T-cell (primary cell): ENCODE measurements around the gene SAMD14. TPM values are rescaled to one million over a fixed set of nuclear protein-coding genes. Genes with fewer than 3 reads are reported as not detected.

Experiments used
- ATAC-seq, 4 experiments: fragments of 200-7000 bp in 3 of 4; fragments of 150-1000 bp in 1 of 4; cut with Tn5 transposase; replicated peaks in 1 of 4; 1 replicate in 3 of 4; 2 replicates in 1 of 4; pipeline ENCODE4 v1.10.0; 2021; ENCODE audit warnings: moderate library complexity in 3 of 4, mild to moderate bottlenecking in 2 of 4, moderate number of reproducible peaks in 1 of 4
- CTCF ChIA-PET, 2 donors: fragments of 300-600 bp; sonication (Branson Sonifier 250); formaldehyde crosslinking; loops; one replicate each; lab custom pipeline; 2022; ENCODE audit warnings: antibody characterized with exemption in 2 of 2; lab: Charles Lee
- POLR2A ChIA-PET, 2 donors: fragments of 300-600 bp; sonication (Branson Sonifier 250); formaldehyde crosslinking; loops; one replicate each; lab custom pipeline; 2022; ENCODE audit warnings: antibody characterized with exemption in 2 of 2; lab: Charles Lee
- DNase-seq, 35 experiments: peaks; one replicate each; pipeline versions ENCODE4 v3.0.0 to v3.0.0-alpha.2; 2013 to 2023
- H3K27ac ChIP-seq: one replicate; pipeline ENCODE4 v1.5.1; 2013; ENCODE audit warnings: low read length
- H3K27me3 ChIP-seq, 2 experiments: replicated peaks in 1 of 2; 1 replicate in 1 of 2; 2 replicates in 1 of 2; pipeline versions ENCODE4 v1.6.1 to v1.7.0; 2013; ENCODE audit warnings: low read length in 1 of 2, mixed read lengths in 1 of 2; ENCODE audit not compliant: control insufficient read depth in 2 of 2, insufficient read depth in 2 of 2; ENCODE audit errors: extremely low read depth in 1 of 2
- H3K36me3 ChIP-seq, 2 donors: 1 replicate in 1 of 2; 2 replicates in 1 of 2; pipeline versions ENCODE4 v1.6.1 to v1.7.0; 2013; ENCODE audit warnings: low read length in 1 of 2; ENCODE audit not compliant: control insufficient read depth in 2 of 2, insufficient read depth in 1 of 2; ENCODE audit errors: extremely low read depth in 1 of 2
- H3K4me1 ChIP-seq, 2 experiments: 1 replicate in 1 of 2; 2 replicates in 1 of 2; pipeline versions ENCODE4 v1.6.1 to v1.7.0; 2013; ENCODE audit warnings: low read length in 2 of 2, mixed read lengths in 1 of 2; ENCODE audit not compliant: insufficient read depth in 2 of 2, control insufficient read depth in 1 of 2; ENCODE audit errors: extremely low read depth in 1 of 2
- H3K4me3 ChIP-seq, 2 donors: 1 replicate in 1 of 2; 2 replicates in 1 of 2; pipeline versions ENCODE4 v1.5.1 to v1.7.0; 2013; ENCODE audit warnings: mild to moderate bottlenecking in 2 of 2, low read length in 1 of 2, moderate library complexity in 1 of 2; ENCODE audit not compliant: control insufficient read depth in 1 of 2; ENCODE audit errors: extremely low read depth in 1 of 2
- H3K9me3 ChIP-seq: 2 replicates; pipeline ENCODE4 v1.7.0; 2013
- H3K27ac Mint-ChIP-seq, 2 donors: one replicate each; pipeline ENCODE4 v1.8.0; 2020 to 2021; ENCODE audit warnings: mild to moderate bottlenecking in 2 of 2, mixed read lengths in 2 of 2
- H3K27me3 Mint-ChIP-seq, 2 donors: one replicate each; pipeline ENCODE4 v1.8.0; 2021 to 2022; ENCODE audit warnings: mixed read lengths in 2 of 2
- H3K36me3 Mint-ChIP-seq: one replicate; pipeline ENCODE4 v1.8.0; 2021; ENCODE audit warnings: mixed read lengths
- H3K4me1 Mint-ChIP-seq, 3 donors: one replicate each; pipeline ENCODE4 v1.8.0; 2020 to 2022; ENCODE audit warnings: mixed read lengths in 3 of 3, mild to moderate bottlenecking in 1 of 3
- H3K4me3 Mint-ChIP-seq, 3 donors: one replicate each; pipeline ENCODE4 v1.8.0; 2020 to 2022; ENCODE audit warnings: mild to moderate bottlenecking in 3 of 3, mixed read lengths in 3 of 3, moderate library complexity in 3 of 3
- H3K9me3 Mint-ChIP-seq, 3 donors: one replicate each; pipeline ENCODE4 v1.8.0; 2020 to 2022; ENCODE audit warnings: mixed read lengths in 3 of 3
- WGBS: methylation state at CpG from one replicate; pipeline ENCODE4 v1.1.5; 2013; ENCODE audit warnings: missing lambda C conversion rate; ENCODE audit not compliant: insufficient coverage; 5-methylcytosine and 5-hydroxymethylcytosine counted together
- total RNA-seq, 35 experiments: library from RNA in 6 of 35; stranded (reverse) in 6 of 35; fragments of 120-200 nt in 1 of 35; gene quantifications; one replicate each; pipeline versions ENCODE4 v1.2.1 to v1.2.4 and lab custom pipeline; 2013 to 2026

Gene SAMD14
- under 1 TPM; 0.23 to 0.70 (median 0.35) TPM for total RNA-seq
- total RNA-seq (2013) = 0.09 TPM
- 0 to 1.4 (median 0.35) reads per million in 29 experiments for total RNA-seq (lab: John Stamatoyannopoulos, UW)

GRCh38 chr17:50129728-50130558 is at the start of gene SAMD14:
SAMD14 (minus strand) TSS chr17:50130160; CDS start chr17:50124959, 5,201 bp downstream.
- no peaks in the 10 kb centered on the region for H3K9me3 ChIP-seq
- Mint-ChIP-seq H3K4me1 (peaks cover 23 to 37% (median 34%) of the 10 kb centered on the region in 3 donors), H3K36me3 (no peaks in the 10 kb centered on the region), H3K27me3 (peaks cover 12 to 13% of the 10 kb centered on the region in 2 donors), H3K9me3 (no peaks in the 10 kb centered on the region), H3K4me3 (peak within 1 kb of the TSS; percentile 57 to 73 (median 66)), H3K27ac (no peak within 1 kb of the TSS)
- H3K27me3 ChIP-seq = peaks cover 0 to 40% of the 10 kb centered on the region in 2 experiments
- H3K4me1 ChIP-seq = peaks cover 6 to 30% of the 10 kb centered on the region in 2 experiments
- ChIA-PET POLR2A (no interaction called here), CTCF (interaction anchor here (0.6 to 1.5 kb wide), 5 partner anchors 10 to 568 kb away, joined by 3 to 6 read pairs (median 4); no protein-coding TSS in a partner anchor)
- WGBS = 3% methylated on average over 42 of the region's 84 CpGs
- H3K4me3 ChIP-seq = peak within 1 kb of the TSS; percentile 46 to 51
- H3K27ac ChIP-seq = no peak within 1 kb of the TSS
- H3K36me3 ChIP-seq = peaks cover 5 to 10% of the 10 kb centered on the region in 2 donors
- ATAC-seq (peak; percentile 76 to 79 (median 78)), DNase-seq (peak in 27 of 35 experiments; percentile 29 to 70 (median 51))

- ChIA-PET CTCF (interaction anchor here in 1 of 2 donors (0.5 to 1.1 kb wide), 2 partner anchors 37 to 138 kb away, joined by 3 read pairs; no protein-coding TSS in a partner anchor), POLR2A (no interaction called here)
- ATAC-seq = peak; percentile 78 to 88 (median 85)
- Histone ChIP-seq H3K4me1 (peaks cover 0 to 9% of the 10 kb centered on the region in 2 experiments), H3K36me3 (no peaks in the 10 kb centered on the region), H3K27ac (no peak overlapping the region), H3K4me3 (no peak overlapping the region), H3K27me3 (peaks cover 0 to 18% of the 10 kb centered on the region in 2 experiments), H3K9me3 (no peaks in the 10 kb centered on the region)
- Mint-ChIP-seq H3K4me1 (peaks cover 9 to 23% (median 16%) of the 10 kb centered on the region in 3 donors), H3K36me3 (no peaks in the 10 kb centered on the region), H3K27me3 (no peaks in the 10 kb centered on the region), H3K9me3 (no peaks in the 10 kb centered on the region), H3K27ac (no peak overlapping the region), H3K4me3 (peak overlapping the region; percentile 34 to 58 (median 53))
- peak in 24 of 35 experiments; percentile 13 to 61 (median 28) for DNase-seq
- 45% methylated on average over 20 of the region's 22 CpGs for WGBS
Observed at GRCh38 chr17:50177983-50178834, 48.2 kb upstream of the SAMD14 start.

- H3K27me3 Mint-ChIP-seq = no peaks in the 10 kb centered on the region
- DNase-seq = no peak
Observed at GRCh38 chr17:50177476-50177875, 47.5 kb upstream of the SAMD14 start.

GRCh38 chr17:50176559-50177357 is 46.8 kb upstream of the SAMD14 start:
- H3K4me1 Mint-ChIP-seq = peaks cover 9% of the 10 kb centered on the region in 3 donors
- Histone ChIP-seq H3K4me1 (peaks cover 0 to 9% of the 10 kb centered on the region in 2 experiments), H3K9me3 (no peaks in the 10 kb centered on the region), H3K27me3 (peaks cover 0 to 13% of the 10 kb centered on the region in 2 experiments), H3K4me3 (no peak overlapping the region), H3K36me3 (no peaks in the 10 kb centered on the region), H3K27ac (no peak overlapping the region)
- CTCF ChIA-PET = interaction anchor here (0.7 to 1.1 kb wide), 2 partner anchors 39 to 1975 kb away, joined by 3 to 4 read pairs; no protein-coding TSS in a partner anchor
- WGBS = 85% methylated on average over 17 of the region's 20 CpGs
- no peaks in the 10 kb centered on the region for H3K9me3 Mint-ChIP-seq
- POLR2A ChIA-PET = no interaction called here
- DNase-seq = no peak
- ATAC-seq = no peak
- H3K27me3 Mint-ChIP-seq = no peaks in the 10 kb centered on the region
- H3K36me3 Mint-ChIP-seq = no peaks in the 10 kb centered on the region
- no peak overlapping the region for H3K27ac Mint-ChIP-seq
- H3K4me3 Mint-ChIP-seq = no peak overlapping the region

More at GRCh38 chr17:50177476-50177875, 47.5 kb upstream of the SAMD14 start:
- H3K9me3 Mint-ChIP-seq = no peaks in the 10 kb centered on the region
- H3K27ac Mint-ChIP-seq = no peak overlapping the region
- H3K27me3 ChIP-seq = peaks cover 0 to 17% of the 10 kb centered on the region in 2 experiments
- 94% methylated on average over 4 of the region's 10 CpGs for WGBS
- no peak overlapping the region for H3K4me3 ChIP-seq
- H3K4me1 ChIP-seq = peaks cover 0 to 9% of the 10 kb centered on the region in 2 experiments
- no peaks in the 10 kb centered on the region for H3K36me3 ChIP-seq
- no peak overlapping the region for H3K4me3 Mint-ChIP-seq
- no peaks in the 10 kb centered on the region for H3K9me3 ChIP-seq
- H3K36me3 Mint-ChIP-seq = no peaks in the 10 kb centered on the region
- ATAC-seq = no peak
- CTCF ChIA-PET = interaction anchor here in 1 of 2 donors (0.5 to 1.1 kb wide), 2 partner anchors 38 to 139 kb away, joined by 3 read pairs; no protein-coding TSS in a partner anchor
- POLR2A ChIA-PET = no interaction called here
- no peak overlapping the region for H3K27ac ChIP-seq
- peaks cover 9 to 16% (median 11%) of the 10 kb centered on the region in 3 donors for H3K4me1 Mint-ChIP-seq

- peaks cover 0 to 13% of the 10 kb centered on the region in 2 experiments for H3K27me3 ChIP-seq
- H3K4me3 Mint-ChIP-seq = no peak overlapping the region
- ATAC-seq = no peak
- no peaks in the 10 kb centered on the region for H3K27me3 Mint-ChIP-seq
- no peak for DNase-seq
- H3K9me3 Mint-ChIP-seq = no peaks in the 10 kb centered on the region
- H3K27ac ChIP-seq = no peak overlapping the region
- ChIA-PET CTCF (interaction anchor here in 1 of 2 donors (0.6 kb wide), 1 partner anchor 25 kb away, joined by 3 read pairs; no protein-coding TSS in a partner anchor), POLR2A (no interaction called here)
- peaks cover 9 to 11% (median 10%) of the 10 kb centered on the region in 3 donors for H3K4me1 Mint-ChIP-seq
- 96% methylated on average over 13 of the region's 16 CpGs for WGBS
- H3K36me3 ChIP-seq = no peaks in the 10 kb centered on the region
- no peak overlapping the region for H3K4me3 ChIP-seq
- peaks cover 0 to 9% of the 10 kb centered on the region in 2 experiments for H3K4me1 ChIP-seq
- no peak overlapping the region for H3K27ac Mint-ChIP-seq
- no peaks in the 10 kb centered on the region for H3K9me3 ChIP-seq
- no peaks in the 10 kb centered on the region for H3K36me3 Mint-ChIP-seq
Observed at GRCh38 chr17:50175035-50175807, 45.3 kb upstream of the SAMD14 start.
